Stomach smooth muscle (tissue), 2 donors: ENCODE data around the gene APBB2.

ENCODE experiments used
- H3K27ac ChIP-seq: one replicate; pipeline ENCODE4 v1.7.0; 2013; ENCODE audit warnings: mild to moderate bottlenecking, low read length, inconsistent platforms
- H3K27me3 ChIP-seq, 2 donors: one replicate each; pipeline ENCODE4 v1.7.0; 2013; ENCODE audit warnings: low read length in 2 of 2; ENCODE audit not compliant: insufficient read depth in 2 of 2, control insufficient read depth in 1 of 2
- H3K36me3 ChIP-seq, 2 donors: one replicate each; pipeline ENCODE4 v1.7.0; 2013; ENCODE audit warnings: low read length in 2 of 2; ENCODE audit not compliant: control insufficient read depth in 2 of 2, insufficient read depth in 2 of 2
- H3K4me1 ChIP-seq: one replicate; pipeline ENCODE4 v1.7.0; 2013; ENCODE audit warnings: low read length; ENCODE audit not compliant: control insufficient read depth, insufficient read depth
- H3K4me3 ChIP-seq, 2 donors: one replicate each; pipeline ENCODE4 v1.7.0; 2013; ENCODE audit warnings: low read length in 2 of 2
- H3K9ac ChIP-seq, 2 donors: one replicate each; pipeline ENCODE4 v1.7.0; 2013; ENCODE audit warnings: low read length in 2 of 2, mild to moderate bottlenecking in 1 of 2
- H3K9me3 ChIP-seq, 2 donors: one replicate each; pipeline ENCODE4 v1.7.0; 2013; ENCODE audit warnings: low read length in 2 of 2; ENCODE audit not compliant: control insufficient read depth in 2 of 2
- donor health status: healthy.
- donor health status: Pancreatic carcinoma.

APBB2 gene

GRCh38 chr4:40939856-40940255 is 274.5 kb downstream of the APBB2 start:
- H3K27me3 ChIP-seq: no peaks in the 10 kb centered on the region
- no peaks in the 10 kb centered on the region for H3K36me3 ChIP-seq
- no peaks in the 10 kb centered on the region for H3K9me3 ChIP-seq
- H3K27ac ChIP-seq: peak overlapping the region; percentile 64
- H3K9ac ChIP-seq: no peak overlapping the region
- peaks cover 35% of the 10 kb centered on the region for H3K4me1 ChIP-seq
- H3K4me3 ChIP-seq: peak overlapping the region in 1 of 2 donors; percentile 52

DNA sequence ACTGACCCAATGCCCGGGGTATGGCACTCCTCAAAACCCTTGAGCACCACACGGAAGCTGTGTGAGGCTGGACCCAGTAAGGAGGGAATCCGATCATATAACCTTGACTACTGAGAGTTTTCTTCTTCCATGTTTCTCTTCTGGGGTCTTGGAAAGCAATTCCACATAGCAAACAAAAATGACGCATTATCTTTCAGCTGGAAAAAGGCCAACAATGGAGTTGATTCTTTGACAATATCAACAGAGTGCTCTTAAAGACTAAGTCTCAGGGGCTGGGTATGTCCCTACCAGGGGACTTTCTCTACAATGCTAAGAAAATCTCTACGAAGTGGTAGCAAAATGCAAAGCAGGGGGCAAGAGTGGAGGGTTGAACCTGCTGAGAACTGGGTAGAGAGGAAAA is 276.0 kb downstream of the APBB2 start:
- Histone ChIP-seq H3K4me3 (no peak overlapping the region), H3K27ac (no peak overlapping the region), H3K4me1 (peaks cover 42% of the 10 kb centered on the region), H3K9me3 (no peaks in the 10 kb centered on the region), H3K9ac (no peak overlapping the region), H3K36me3 (no peaks in the 10 kb centered on the region), H3K27me3 (no peaks in the 10 kb centered on the region)

GRCh38 chr4:40937140-40937725 is 277.1 kb downstream of the APBB2 start:
- Histone ChIP-seq H3K4me3 (no peak overlapping the region), H3K9ac (no peak overlapping the region), H3K27ac (no peak overlapping the region), H3K36me3 (no peaks in the 10 kb centered on the region), H3K4me1 (peaks cover 38% of the 10 kb centered on the region), H3K27me3 (no peaks in the 10 kb centered on the region), H3K9me3 (no peaks in the 10 kb centered on the region)

DNA sequence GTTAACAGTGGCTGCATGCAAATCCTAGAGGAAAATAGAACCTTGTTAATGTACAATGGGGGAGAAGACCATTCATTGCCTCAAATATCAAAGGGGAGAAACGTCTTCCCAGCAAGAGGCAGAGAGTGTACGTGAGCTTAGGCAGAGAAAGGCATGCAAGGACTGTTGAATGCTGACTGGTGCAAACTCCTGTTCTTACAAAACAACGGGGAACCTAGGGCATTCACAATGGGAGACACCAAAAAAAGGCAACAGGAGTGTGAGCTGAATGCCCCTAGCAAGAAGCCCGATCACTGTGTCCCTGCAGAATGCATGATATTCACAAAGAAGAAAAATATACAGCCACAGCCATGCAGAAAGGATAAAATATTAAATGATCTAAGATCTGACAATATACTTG is 279.7 kb downstream of the APBB2 start:
- Histone ChIP-seq H3K36me3 (no peaks in the 10 kb centered on the region), H3K9ac (no peak overlapping the region), H3K27me3 (no peaks in the 10 kb centered on the region), H3K4me3 (no peak overlapping the region), H3K27ac (no peak overlapping the region), H3K9me3 (no peaks in the 10 kb centered on the region), H3K4me1 (peaks cover 14% of the 10 kb centered on the region)

DNA sequence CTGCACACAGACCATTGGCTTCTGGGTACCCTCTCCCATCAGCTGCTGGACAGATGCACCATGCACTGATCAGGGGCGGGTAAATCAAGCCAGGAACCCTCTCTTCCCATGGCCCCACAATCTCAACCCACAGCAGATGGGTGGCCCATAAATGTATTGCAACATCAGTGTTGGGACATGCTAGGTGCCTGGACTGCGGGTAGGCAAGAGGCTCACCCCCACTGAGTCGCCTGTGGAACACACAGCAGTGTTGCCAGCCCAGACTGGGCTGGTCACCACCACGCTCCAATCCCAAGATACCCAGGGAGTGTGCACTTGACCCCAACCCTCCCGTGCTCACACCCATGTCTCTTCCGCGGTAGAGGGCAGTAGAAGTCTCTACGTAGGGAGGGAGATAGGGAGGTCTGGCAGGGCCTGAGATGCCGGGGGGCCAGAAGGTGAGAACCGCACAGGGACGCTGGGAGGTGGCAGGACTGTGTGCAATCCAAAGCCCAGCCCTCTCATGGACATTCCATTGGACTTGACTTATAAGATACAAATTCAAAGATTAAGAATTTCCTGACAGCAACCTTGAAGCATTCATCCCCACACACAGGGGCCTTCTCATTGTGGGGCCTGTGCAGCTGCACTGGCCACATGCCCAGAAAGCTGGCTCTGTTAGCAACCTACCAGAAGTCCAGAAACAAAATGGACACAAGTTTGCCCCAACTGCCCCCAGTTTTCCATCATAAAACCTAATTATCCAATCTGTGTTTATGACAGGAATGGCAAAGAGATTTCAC is 280.9 kb downstream of the APBB2 start:
- no peak overlapping the region for H3K4me3 ChIP-seq
- H3K27ac ChIP-seq: no peak overlapping the region
- H3K9ac ChIP-seq: no peak overlapping the region
- no peaks in the 10 kb centered on the region for H3K36me3 ChIP-seq
- no peaks in the 10 kb centered on the region for H3K9me3 ChIP-seq
- no peaks in the 10 kb centered on the region for H3K27me3 ChIP-seq
- peaks cover 7% of the 10 kb centered on the region for H3K4me1 ChIP-seq

- H3K9me3 ChIP-seq: no peaks in the 10 kb centered on the region
- H3K27me3 ChIP-seq: no peaks in the 10 kb centered on the region
- peaks cover 10% of the 10 kb centered on the region for H3K4me1 ChIP-seq
- no peak overlapping the region for H3K9ac ChIP-seq
- no peak overlapping the region for H3K4me3 ChIP-seq
- H3K36me3 ChIP-seq: no peaks in the 10 kb centered on the region
- H3K27ac ChIP-seq: no peak overlapping the region
These were observed 282.5 kb downstream of the APBB2 start for GRCh38 chr4:40931841-40932240.

DNA sequence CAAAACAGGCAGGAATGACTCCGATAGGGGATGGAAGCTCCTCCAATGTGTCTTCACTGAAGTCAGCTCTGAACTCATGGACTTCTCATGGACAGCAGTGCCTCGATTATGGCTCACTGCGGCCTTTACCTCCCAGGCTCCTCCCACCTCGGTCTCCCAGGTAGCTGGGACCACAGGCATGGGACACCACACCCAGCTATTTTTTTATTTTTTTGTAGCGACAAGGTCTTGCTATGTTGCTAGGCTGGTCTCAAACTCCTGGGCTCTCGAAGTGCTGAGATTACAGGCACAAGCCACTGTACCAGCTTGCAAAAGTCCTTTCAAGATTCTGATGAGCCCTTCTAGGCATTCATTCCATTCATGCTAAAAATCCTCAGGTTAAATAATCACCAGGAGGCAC is 283.1 kb downstream of the APBB2 start:
- Histone ChIP-seq H3K9ac (no peak overlapping the region), H3K9me3 (no peaks in the 10 kb centered on the region), H3K4me1 (peaks cover 10% of the 10 kb centered on the region), H3K36me3 (peaks cover 0 to 2% of the 10 kb centered on the region in 2 donors), H3K27ac (no peak overlapping the region), H3K27me3 (no peaks in the 10 kb centered on the region), H3K4me3 (no peak overlapping the region)

DNA sequence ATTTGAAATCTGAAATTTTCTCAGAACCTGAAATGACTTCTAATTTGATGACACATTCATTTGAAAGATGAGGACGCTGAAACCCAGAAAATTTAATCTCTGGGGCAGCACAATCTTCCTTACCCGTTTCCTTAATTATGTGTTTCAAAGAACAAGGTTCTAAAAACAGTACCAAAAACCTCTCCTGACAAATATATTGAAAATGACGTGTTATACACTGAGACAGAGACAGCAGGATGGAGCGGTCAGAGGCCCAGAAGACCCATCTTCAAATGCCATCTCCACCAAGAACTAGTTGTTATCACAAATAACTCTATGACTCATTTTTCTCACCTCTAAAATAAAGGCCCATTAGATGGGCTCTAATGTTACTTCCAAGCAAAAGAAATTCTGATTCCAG is 287.3 kb downstream of the APBB2 start:
- Histone ChIP-seq H3K4me3 (no peak overlapping the region), H3K27me3 (no peaks in the 10 kb centered on the region), H3K27ac (no peak overlapping the region), H3K9me3 (no peaks in the 10 kb centered on the region), H3K9ac (no peak overlapping the region), H3K36me3 (peaks cover 0 to 5% of the 10 kb centered on the region in 2 donors), H3K4me1 (peaks cover 3% of the 10 kb centered on the region)

GRCh38 chr4:40924793-40925117 is 289.6 kb downstream of the APBB2 start:
- H3K9ac ChIP-seq: no peak overlapping the region
- no peaks in the 10 kb centered on the region for H3K9me3 ChIP-seq
- peaks cover 3% of the 10 kb centered on the region for H3K4me1 ChIP-seq
- no peaks in the 10 kb centered on the region for H3K27me3 ChIP-seq
- no peak overlapping the region for H3K4me3 ChIP-seq
- H3K27ac ChIP-seq: no peak overlapping the region
- peaks cover 0 to 8% of the 10 kb centered on the region in 2 donors for H3K36me3 ChIP-seq

GRCh38 chr4:40924096-40924792 is 290.1 kb downstream of the APBB2 start:
- H3K4me1 ChIP-seq: peaks cover 3% of the 10 kb centered on the region
- H3K9ac ChIP-seq: no peak overlapping the region
- H3K27me3 ChIP-seq: no peaks in the 10 kb centered on the region
- H3K4me3 ChIP-seq: no peak overlapping the region
- no peaks in the 10 kb centered on the region for H3K9me3 ChIP-seq
- no peak overlapping the region for H3K27ac ChIP-seq
- H3K36me3 ChIP-seq: peaks cover 0 to 8% of the 10 kb centered on the region in 2 donors
